GM21737 (cell line): ENCODE data around the gene ZNF747.
A peak's percentile ranks its signal among the peaks of the same experiment; 100 is the strongest.
"Not testable (repeated sequence)": the region's sequence is repeated elsewhere in the genome, so short reads cannot be mapped to it uniquely, and the experiment has no call there.

Source experiments
- ATAC-seq: cut with Tn5 transposase; IDR thresholded peaks from one replicate; pipeline ENCODE4 v1.9.1; 2021; ENCODE audit warnings: mild to moderate bottlenecking, moderate library complexity; ENCODE audit not compliant: unreplicated experiment

ZNF747 gene

GRCh38 chr16:30535106-30535776, 583 bp upstream of the ZNF747 start:
- peak; percentile 8 for ATAC-seq

GRCh38 chr16:30533748-30534367, 800 bp downstream of the ZNF747 start:
- ATAC-seq = peak; percentile 21

GRCh38 chr16:30533146-30533522, 1.5 kb downstream of the ZNF747 start:
- ATAC-seq = no peak

GRCh38 chr16:30532285-30533145, 2.1 kb downstream of the ZNF747 start:
- ATAC-seq = no peak

- no peak for ATAC-seq
Observed at GRCh38 chr16:30530163-30531037, 4.3 kb downstream of the ZNF747 start.

- ATAC-seq = no peak
Observed at GRCh38 chr16:30528799-30529457, 5.7 kb downstream of the ZNF747 start.

GRCh38 chr16:30527635-30528178, 7.0 kb downstream of the ZNF747 start:
- ATAC-seq = no peak

GRCh38 chr16:30526823-30527634, 7.6 kb downstream of the ZNF747 start:
- ATAC-seq = peak; percentile 77

GRCh38 chr16:30526137-30526822, 8.4 kb downstream of the ZNF747 start, which contains the start of gene ZNF768:
ZNF768 (minus strand) TSS chr16:30526566; CDS start chr16:30526413, 153 bp downstream.
- peak; percentile 16 for ATAC-seq

GRCh38 chr16:30525844-30526136, 8.9 kb downstream of the ZNF747 start:
- no peak for ATAC-seq

- ATAC-seq = no peak
Observed at GRCh38 chr16:30524575-30525568, 9.8 kb downstream of the ZNF747 start.

- no peak for ATAC-seq
Observed at GRCh38 chr16:30523768-30524574, 10.7 kb downstream of the ZNF747 start.

- not testable (repeated sequence) for ATAC-seq
Observed at GRCh38 chr16:30522702-30523463, 11.8 kb downstream of the ZNF747 start.

GRCh38 chr16:30521873-30522641, 12.6 kb downstream of the ZNF747 start:
- no peak for ATAC-seq

- ATAC-seq = no peak
Observed at GRCh38 chr16:30521476-30521872, 13.2 kb downstream of the ZNF747 start.
